K562 (cell line): ENCODE results near the gene PTPRU. TPM values are rescaled to one million over a fixed set of nuclear protein-coding genes. Genes with fewer than 3 reads are reported as not detected.

Source experiments
- BCLAF1 ChIP-seq, 2 experiments: fragments of 450-650 bp in 1 of 2; IDR thresholded peaks; 2 replicates each; pipeline ENCODE4 v1.6.1; 2011 to 2017; ENCODE audit warnings: low read depth in 2 of 2, antibody characterized with exemption in 1 of 2, borderline replicate concordance in 1 of 2, low read length in 1 of 2, mild to moderate bottlenecking in 1 of 2, mixed read lengths in 1 of 2; ENCODE audit not compliant: control insufficient read depth in 1 of 2
- BDP1 ChIP-seq: IDR thresholded peaks from 3 replicates; pipeline ENCODE4 v1.6.1; 2011; ENCODE audit not compliant: insufficient read length, insufficient read depth
- BRF1 ChIP-seq: IDR thresholded peaks from 3 replicates; pipeline ENCODE4 v1.6.1; 2011; ENCODE audit warnings: borderline replicate concordance, mild to moderate bottlenecking; ENCODE audit not compliant: insufficient read length; ENCODE audit errors: extremely low read depth
- CBFB ChIP-seq: sonication (generic); formaldehyde crosslinking; IDR thresholded peaks from 2 replicates; pipeline ENCODE4 v1.4.0; 2020; ENCODE audit warnings: mild to moderate bottlenecking, missing genetic modification reagents
- DDX20 ChIP-seq: fragments of 450-650 bp; IDR thresholded peaks from 2 replicates; pipeline ENCODE4 v1.6.1; 2016; ENCODE audit warnings: missing genetic modification characterization, low read depth, mild to moderate bottlenecking, missing compliant biosample characterization, moderate library complexity
- EGR1 ChIP-seq: fragments of 450-650 bp; conservative IDR thresholded peaks from 2 replicates; pipeline ENCODE4 v1.6.1; 2017; ENCODE audit warnings: mild to moderate bottlenecking
- HDAC6 ChIP-seq: IDR thresholded peaks from 2 replicates; pipeline ENCODE4 v1.6.1; 2012; ENCODE audit warnings: low read depth, mild to moderate bottlenecking, control low read depth, inconsistent platforms, low read length, moderate library complexity
- HEY1 ChIP-seq: fragments of 250-450 bp; sonication (Bioruptor Pico); IDR thresholded peaks from 2 replicates; pipeline ENCODE4 v1.5.0; 2020; ENCODE audit warnings: mild to moderate bottlenecking, moderate library complexity, borderline replicate concordance
- KAT7 ChIP-seq: sonication (generic); formaldehyde crosslinking; IDR thresholded peaks from 2 replicates; pipeline ENCODE4 v1.8.0; 2022; ENCODE audit warnings: missing genetic modification reagents, mild to moderate bottlenecking, borderline replicate concordance
- KAT8 ChIP-seq: fragments of 450-650 bp; IDR thresholded peaks from 2 replicates; pipeline ENCODE4 v1.6.1; 2016; ENCODE audit warnings: low read depth, mild to moderate bottlenecking
- MAFF ChIP-seq: IDR thresholded peaks from 2 replicates; pipeline ENCODE4 v1.6.1; 2012; ENCODE audit warnings: low read length, improper control_type of control experiment
- NCOA6 ChIP-seq: fragments of 450-650 bp; IDR thresholded peaks from 2 replicates; pipeline ENCODE4 v1.6.1; 2017; ENCODE audit warnings: mild to moderate bottlenecking
- NFXL1 ChIP-seq: fragments of 450-650 bp; formaldehyde crosslinking; IDR thresholded peaks from 2 replicates; pipeline ENCODE4 v1.4.0; 2021; ENCODE audit warnings: mild to moderate bottlenecking
- PHF21A ChIP-seq: fragments of 450-650 bp; IDR thresholded peaks from 2 replicates; pipeline ENCODE4 v1.6.1; 2017; ENCODE audit warnings: low read depth, borderline replicate concordance
- RB1 ChIP-seq: fragments of 450-650 bp; IDR thresholded peaks from 2 replicates; pipeline ENCODE4 v1.6.1; 2017; ENCODE audit warnings: low read depth, mild to moderate bottlenecking
- RBM14 ChIP-seq: fragments of 200-400 bp; formaldehyde crosslinking; IDR thresholded peaks from 2 replicates; pipeline ENCODE4 v1.6.1; 2018; ENCODE audit warnings: low read depth, mild to moderate bottlenecking, low read length, moderate library complexity, borderline replicate concordance; ENCODE audit not compliant: insufficient read depth
- RFX5 ChIP-seq: IDR thresholded peaks from 2 replicates; pipeline ENCODE4 v1.6.1; 2011; ENCODE audit warnings: low read depth, mild to moderate bottlenecking, improper control_type of control experiment, low read length
- SP2 ChIP-seq: IDR thresholded peaks from 2 replicates; pipeline ENCODE4 v1.6.1; 2011; ENCODE audit warnings: mild to moderate bottlenecking, low read depth, low read length, moderate library complexity; ENCODE audit not compliant: poor library complexity, severe bottlenecking; ENCODE audit errors: extremely low read depth
- ZBTB2 ChIP-seq: fragments of 450-650 bp; IDR thresholded peaks from 2 replicates; pipeline ENCODE4 v1.6.1; 2016; ENCODE audit warnings: antibody characterized with exemption
- ZBTB9 ChIP-seq: fragments of 450-650 bp; formaldehyde crosslinking; IDR thresholded peaks from 2 replicates; pipeline ENCODE4 v1.4.0; 2020; ENCODE audit warnings: mild to moderate bottlenecking, moderate library complexity
- ZC3H11A ChIP-seq: IDR thresholded peaks from 2 replicates; pipeline ENCODE4 v1.6.1; 2012; ENCODE audit warnings: low read depth, low read length, improper control_type of control experiment
- ZNF347 ChIP-seq: fragments of 450-650 bp; formaldehyde crosslinking; IDR thresholded peaks from 2 replicates; pipeline ENCODE4 v1.4.0; 2020; ENCODE audit warnings: low read depth, mild to moderate bottlenecking, moderate library complexity
- ZNF696 ChIP-seq: fragments of 250-450 bp; sonication (Bioruptor Pico); conservative IDR thresholded peaks from 2 replicates; pipeline ENCODE4 v1.4.0; 2020; ENCODE audit warnings: mild to moderate bottlenecking, moderate library complexity
- ZNF75A ChIP-seq: fragments of 450-650 bp; formaldehyde crosslinking; IDR thresholded peaks from 2 replicates; pipeline ENCODE4 v1.4.0; 2020; ENCODE audit warnings: mild to moderate bottlenecking
- polyA plus RNA-seq, 8 experiments: library from polyadenylated mRNA; depleted of rRNA in 4 of 8; stranded (reverse) in 5 of 8; unstranded in 3 of 8; fragments of >200 nt; fragmentation: Nextera tagmentation in 2 of 8; fragmentation: Illumina TruSeq in 1 of 8; extraction: Ambion mirVana in 2 of 8; extraction: Trizol in 1 of 8; gene quantifications; 2 replicates each; pipeline versions ENCODE4 v1.2.1 to v1.2.3, GENCODE V29; 2011 to 2014; ENCODE audit warnings: inconsistent platforms in 1 of 8, missing spikeins in 1 of 8
- total RNA-seq, 7 experiments: library from RNA; depleted of rRNA in 6 of 7; stranded (reverse); fragments of >200 nt in 6 of 7; fragmentation: Illumina TruSeq in 2 of 7; extraction: Trizol in 2 of 7; gene quantifications; 2 replicates each; pipeline versions ENCODE4 v1.2.1 to v1.2.3, GENCODE V29; 2011 to 2021; ENCODE audit warnings: low replicate concordance in 1 of 7

PTPRU gene
- total and polyA plus RNA-seq, 9 of the 15 experiments (the other 6 are each of a cell fraction or from before 2014, with no cell fraction given) = 0.01 to 2.9 (median 1.0) TPM

GRCh38 chr1:29202584-29203340 is 33.6 kb upstream of the PTPRU start (continued):
- TF ChIP-seq RFX5 (no peak), HDAC6 (no peak), CBFB (no peak), KAT8 (no peak), PHF21A (peak; percentile 67; the same call in 1 of the 2 replicates), ZNF75A (CRISPR knock-in tag) (no peak), NFXL1 (no peak), BCLAF1 (IDR thresholded peaks at IDR 0.05; ENCODE audit: borderline replicate concordance in 1 of 2, control insufficient read depth in 1 of 2, low read depth in 2 of 2, low read length in 1 of 2) (no peak), ZNF696 (no peak), BRF1 (no peak), DDX20 (tag) (no peak), RBM14 (no peak), EGR1 (no peak), HEY1 (CRISPR knock-in tag) (no peak), ZNF347 (CRISPR knock-in tag) (no peak), ZBTB2 (peak; percentile 37; the same call in 1 of the 2 replicates), BDP1 (no peak), ZBTB9 (no peak), NCOA6 (no peak), RB1 (peak; percentile 87), SP2 (no peak), KAT7 (CRISPR knock-in tag) (no peak), MAFF (peak; percentile 82), ZC3H11A (no peak)
